CD4-positive, alpha-beta T cell treated with Interleukin-6 for 4 hours (primary cell): ENCODE data around the gene CEP120.
"Not testable (repeated sequence)": the region's sequence is repeated elsewhere in the genome, so short reads cannot be mapped to it uniquely, and the experiment has no call there.

Experiments
- DNase-seq: peaks from one replicate; pipeline ENCODE4 v3.0.0-alpha.2; 2020; ENCODE audit warnings: mixed read lengths

Gene CEP120

GRCh38 chr5:123438244-123438643, 15.0 kb upstream of the CEP120 start:
- DNase-seq = no peak

DNA sequence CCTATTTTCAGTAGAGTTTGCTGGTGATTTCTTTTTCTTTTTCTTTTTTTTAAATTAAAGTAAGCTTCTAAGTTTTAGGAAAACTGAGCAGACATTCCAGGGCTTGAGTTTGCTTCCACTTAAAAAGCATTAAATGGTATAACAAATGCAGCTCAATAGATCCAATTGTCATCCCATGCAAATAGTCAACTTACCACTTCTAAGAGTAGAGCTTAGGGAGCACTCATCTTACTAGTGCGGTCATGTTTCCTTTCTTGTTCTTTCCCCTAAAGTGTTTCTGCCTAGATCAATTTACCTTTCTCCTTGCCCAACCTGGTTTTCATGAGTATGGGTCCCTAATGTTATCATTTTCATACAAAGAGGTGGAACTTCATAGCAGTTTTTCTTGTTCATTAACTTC, 13.0 kb upstream of the CEP120 start:
- no peak for DNase-seq

DNA sequence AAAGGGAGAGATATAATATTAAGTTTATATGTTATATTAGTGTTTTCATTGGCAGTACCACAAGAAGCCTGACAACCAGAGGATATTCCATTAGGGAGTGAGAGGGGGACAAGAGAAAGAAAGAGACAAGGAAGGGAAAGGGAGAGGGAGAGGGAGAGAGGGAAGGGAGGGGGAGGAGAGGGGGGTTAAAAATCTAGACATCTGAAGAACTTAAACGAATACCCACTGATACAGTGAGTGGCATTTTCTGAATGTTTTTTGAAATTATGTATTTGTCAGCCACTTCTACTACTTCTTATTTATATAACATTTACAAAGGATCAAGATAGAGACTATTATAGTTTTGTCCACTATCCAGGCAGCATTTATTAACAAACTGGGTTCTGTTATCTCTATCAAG, 11.6 kb upstream of the CEP120 start:
- DNase-seq = no peak

- DNase-seq = no peak
These were observed 10.4 kb upstream of the CEP120 start for GRCh38 chr5:123433596-123433995.

DNA sequence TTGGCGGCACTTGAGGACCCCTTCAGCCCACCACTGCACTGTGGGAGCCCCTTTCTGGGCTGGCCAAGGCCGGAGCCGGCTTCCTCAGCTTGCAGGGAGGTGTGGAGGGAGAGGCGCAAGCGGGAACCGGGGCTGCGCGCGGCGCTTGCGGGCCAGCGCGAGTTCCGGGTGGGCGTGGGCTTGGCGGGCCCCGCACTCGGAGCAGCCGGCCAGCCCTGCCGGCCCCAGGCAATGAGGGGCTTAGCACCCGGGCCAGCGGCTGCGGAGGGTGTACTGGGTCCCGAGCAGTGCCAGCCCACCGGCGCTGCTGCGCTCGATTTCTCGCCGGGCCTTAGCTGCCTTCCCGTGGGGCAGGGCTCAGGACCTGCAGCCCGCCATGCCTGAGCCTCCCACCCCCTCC, 7.2 kb upstream of the CEP120 start:
- DNase-seq = not testable (repeated sequence)

- DNase-seq = no peak
These were observed 6.8 kb upstream of the CEP120 start for GRCh38 chr5:123429993-123430392.

DNA sequence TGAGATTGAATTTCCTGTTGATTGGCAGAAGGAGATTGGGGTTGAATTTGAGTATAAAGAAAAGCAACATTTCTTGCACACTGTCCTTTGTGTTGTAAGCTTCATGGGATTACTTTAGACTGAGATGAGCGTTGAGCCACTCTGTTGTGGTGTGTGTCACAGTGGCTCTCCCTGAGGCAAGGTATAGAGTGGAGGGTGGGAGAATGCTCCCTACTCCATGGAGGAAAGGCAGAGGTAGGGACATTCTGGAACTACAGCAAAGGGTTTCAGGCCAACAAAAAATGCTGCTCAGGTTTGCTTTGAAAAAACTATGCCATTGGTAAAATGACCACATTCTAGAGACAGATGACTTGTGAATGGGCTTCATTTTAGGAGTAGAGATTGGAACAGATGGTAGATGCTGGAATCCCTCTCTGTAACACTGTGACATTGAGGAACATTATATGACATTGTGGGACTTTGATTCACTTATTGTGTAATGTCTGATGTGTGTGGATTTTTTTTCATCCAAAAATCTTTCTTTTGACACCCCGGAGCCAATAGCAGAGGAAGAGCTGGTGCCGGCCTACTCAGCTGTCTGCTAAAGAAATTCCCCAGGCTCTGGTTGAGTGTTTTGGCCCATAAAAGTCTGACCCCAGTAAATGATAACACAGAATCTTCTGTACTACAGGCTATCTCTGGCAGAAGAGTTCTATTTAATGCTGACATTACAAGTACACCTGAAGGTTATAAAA, 6.2 kb upstream of the CEP120 start:
- DNase-seq = no peak

DNA sequence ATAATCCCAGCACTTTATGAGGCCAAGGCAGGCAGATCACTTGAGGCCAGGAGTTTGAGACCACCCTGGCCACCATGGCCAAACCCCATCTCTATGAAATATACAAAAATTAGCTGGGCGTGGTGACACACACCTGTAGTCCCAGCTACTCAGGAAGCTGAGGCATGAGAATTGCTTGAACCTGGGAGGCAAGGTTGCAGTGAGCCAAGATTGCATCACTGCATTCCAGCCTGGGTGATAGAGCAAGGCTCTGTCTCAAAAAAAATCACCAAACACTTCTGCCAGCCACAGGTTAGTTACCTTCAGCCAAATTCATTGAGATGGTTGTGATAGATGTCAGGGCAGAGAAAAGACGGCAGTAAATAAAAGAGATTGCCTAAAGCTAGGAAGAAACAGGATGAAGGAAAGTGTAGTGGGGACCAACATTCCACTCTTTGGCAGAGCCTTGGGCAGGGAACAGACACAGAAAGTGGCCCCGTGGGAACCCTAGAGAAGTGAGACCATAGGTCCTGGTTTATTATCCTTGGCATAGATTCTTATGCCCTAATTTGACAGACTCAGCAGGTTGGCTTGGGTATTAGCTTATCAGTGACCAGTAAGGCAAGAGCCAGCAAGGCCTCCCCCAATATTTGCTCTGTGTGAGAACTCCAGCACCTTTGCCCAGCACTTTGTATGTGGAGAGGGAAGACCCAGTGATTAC, 5.5 kb upstream of the CEP120 start:
- no peak for DNase-seq

- no peak for DNase-seq
These were observed 4.1 kb upstream of the CEP120 start for GRCh38 chr5:123427281-123427680.

- no peak for DNase-seq
These were observed 2.2 kb upstream of the CEP120 start for GRCh38 chr5:123425431-123425830.

GRCh38 chr5:123422433-123423277, 548 bp downstream of the CEP120 start:
- peak; percentile 28 for DNase-seq

- no peak for DNase-seq
These were observed 1.4 kb downstream of the CEP120 start for GRCh38 chr5:123421773-123422172.

DNA sequence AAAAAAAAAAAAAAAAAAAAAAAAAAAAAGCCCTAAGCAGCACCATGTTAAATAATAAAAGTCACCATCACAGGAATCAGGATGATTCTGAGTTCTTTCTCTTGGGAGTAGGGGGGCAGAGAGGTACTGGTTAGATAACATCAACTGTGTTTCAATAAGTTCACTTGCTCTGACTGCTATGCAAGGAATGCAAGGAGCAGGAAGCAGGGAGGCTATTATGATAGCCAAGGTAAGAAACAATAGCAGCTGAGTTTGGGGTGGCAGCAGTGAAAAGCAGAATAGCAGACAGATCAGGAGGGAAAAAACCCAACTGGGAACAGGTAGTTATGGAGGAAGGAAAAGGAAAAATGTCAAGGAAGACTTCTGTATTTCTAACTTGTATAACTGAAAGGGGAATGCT, 8.2 kb downstream of the CEP120 start:
- no peak for DNase-seq

DNA sequence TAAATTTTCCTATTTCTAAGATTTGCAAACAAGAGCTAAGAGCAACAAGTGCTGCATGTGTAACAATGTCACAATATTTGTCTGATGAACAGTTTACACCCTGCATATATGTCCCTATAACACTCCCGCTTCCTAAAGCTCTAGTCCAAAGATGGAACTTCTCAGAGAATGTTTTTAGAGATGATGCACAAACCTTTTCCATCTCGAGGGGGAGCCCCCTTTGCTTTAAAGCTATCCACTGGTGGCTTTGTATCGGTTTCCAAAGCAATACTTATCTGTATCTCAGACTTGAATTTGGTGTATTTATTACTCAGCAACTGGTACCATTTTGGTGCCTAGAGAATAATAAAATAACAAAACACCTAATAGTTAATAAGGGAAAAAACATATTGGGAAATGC, 11.0 kb downstream of the CEP120 start:
- DNase-seq = no peak

GRCh38 chr5:123401999-123402398, 21.2 kb downstream of the CEP120 start:
- DNase-seq = not testable (repeated sequence)

- no peak for DNase-seq
These were observed 21.9 kb downstream of the CEP120 start for GRCh38 chr5:123401320-123401719.

GRCh38 chr5:123400870-123401291, 22.3 kb downstream of the CEP120 start:
- not testable (repeated sequence) for DNase-seq

- no peak for DNase-seq
These were observed 25.0 kb downstream of the CEP120 start for GRCh38 chr5:123398058-123398733.

DNA sequence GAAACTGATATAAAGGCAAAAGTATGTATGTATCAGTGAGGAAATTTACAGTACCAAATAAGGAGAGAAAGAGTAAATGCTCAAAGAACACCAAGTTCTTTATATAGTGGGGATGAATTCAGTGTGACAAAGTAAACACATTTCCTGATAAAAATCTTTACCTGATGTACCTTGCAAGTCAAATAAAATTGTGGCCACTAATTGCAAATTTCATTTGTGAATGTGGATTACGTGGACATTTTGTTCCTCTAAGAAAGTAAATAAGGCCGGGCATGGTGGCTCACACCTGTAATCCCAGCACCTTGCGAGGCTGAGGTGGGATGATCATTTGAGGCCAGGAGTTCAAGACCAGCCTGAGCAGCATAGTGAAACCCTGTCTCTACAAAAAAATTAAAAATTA, 25.7 kb downstream of the CEP120 start:
- no peak for DNase-seq

- DNase-seq = no peak
These were observed 32.2 kb downstream of the CEP120 start for GRCh38 chr5:123391009-123391408.

DNA sequence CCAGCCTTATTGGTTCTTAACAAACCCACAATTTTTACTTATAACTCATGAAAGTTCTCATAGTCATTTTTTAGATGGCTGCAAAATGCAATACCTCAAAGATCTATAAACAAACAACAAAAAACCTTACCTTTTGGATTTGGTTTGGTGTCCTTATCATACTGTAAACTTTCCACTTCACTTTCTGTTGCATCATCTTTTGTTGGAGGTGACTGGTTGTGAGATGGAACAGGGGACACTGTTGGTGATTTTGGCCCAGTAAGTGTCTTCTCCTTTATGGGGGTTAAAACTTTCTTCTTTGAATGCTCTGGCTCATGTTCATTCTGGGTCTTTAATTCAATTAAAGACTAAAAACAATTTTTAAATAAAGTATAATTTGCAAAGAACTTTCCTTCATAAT, 33.4 kb downstream of the CEP120 start:
- no peak for DNase-seq

- no peak for DNase-seq
These were observed 35.9 kb downstream of the CEP120 start for GRCh38 chr5:123387313-123387712.

- DNase-seq = no peak
These were observed 41.0 kb downstream of the CEP120 start for GRCh38 chr5:123382252-123382651.
